ENCODE data around the gene POLD4.

Gene POLD4

GRCh38 chr11:67370351-67371076 is 17.2 kb upstream of the POLD4 start:
- no peak overlapping the region for H3K4me3 ChIP-seq (ENCODE audit: insufficient read depth, low read depth, low read length, poor library complexity, severe bottlenecking)
- H3K36me3 ChIP-seq (ENCODE audit: control insufficient read depth, insufficient read depth, low read length) = no peaks in the 10 kb centered on the region
- peaks cover 61% of the 10 kb centered on the region for H3K4me1 ChIP-seq (ENCODE audit: control insufficient read depth, insufficient read depth, low read length, poor library complexity, severe bottlenecking)
- H3K27ac ChIP-seq (ENCODE audit: insufficient read depth, low read length, poor library complexity, severe bottlenecking) = no peak overlapping the region
- no peaks in the 10 kb centered on the region for H3K9me3 ChIP-seq (ENCODE audit: control insufficient read depth, low read length)
- H3K27me3 ChIP-seq (replicated peaks; ENCODE audit: control insufficient read depth, insufficient read depth, low read length, poor library complexity, severe bottlenecking) = no peaks in the 10 kb centered on the region
- no peak for DNase-seq

GRCh38 chr11:67369801-67370284 is 16.5 kb upstream of the POLD4 start:
- H3K36me3 ChIP-seq (ENCODE audit: control insufficient read depth, insufficient read depth, low read length) = no peaks in the 10 kb centered on the region
- DNase-seq = no peak
- H3K4me3 ChIP-seq (ENCODE audit: insufficient read depth, low read depth, low read length, poor library complexity, severe bottlenecking) = no peak overlapping the region
- H3K27me3 ChIP-seq (replicated peaks; ENCODE audit: control insufficient read depth, insufficient read depth, low read length, poor library complexity, severe bottlenecking) = no peaks in the 10 kb centered on the region
- peaks cover 64% of the 10 kb centered on the region for H3K4me1 ChIP-seq (ENCODE audit: control insufficient read depth, insufficient read depth, low read length, poor library complexity, severe bottlenecking)
- no peak overlapping the region for H3K27ac ChIP-seq (ENCODE audit: insufficient read depth, low read length, poor library complexity, severe bottlenecking)
- no peaks in the 10 kb centered on the region for H3K9me3 ChIP-seq (ENCODE audit: control insufficient read depth, low read length)

GRCh38 chr11:67369275-67369674 is 15.9 kb upstream of the POLD4 start:
- no peak for DNase-seq
- H3K4me1 ChIP-seq (ENCODE audit: control insufficient read depth, insufficient read depth, low read length, poor library complexity, severe bottlenecking) = peaks cover 64% of the 10 kb centered on the region
- no peaks in the 10 kb centered on the region for H3K9me3 ChIP-seq (ENCODE audit: control insufficient read depth, low read length)
- no peaks in the 10 kb centered on the region for H3K36me3 ChIP-seq (ENCODE audit: control insufficient read depth, insufficient read depth, low read length)
- H3K27me3 ChIP-seq (replicated peaks; ENCODE audit: control insufficient read depth, insufficient read depth, low read length, poor library complexity, severe bottlenecking) = no peaks in the 10 kb centered on the region
- H3K4me3 ChIP-seq (ENCODE audit: insufficient read depth, low read depth, low read length, poor library complexity, severe bottlenecking) = no peak overlapping the region
- no peak overlapping the region for H3K27ac ChIP-seq (ENCODE audit: insufficient read depth, low read length, poor library complexity, severe bottlenecking)

- H3K4me3 ChIP-seq (ENCODE audit: insufficient read depth, low read depth, low read length, poor library complexity, severe bottlenecking) = no peak overlapping the region
- H3K27ac ChIP-seq (ENCODE audit: insufficient read depth, low read length, poor library complexity, severe bottlenecking) = no peak overlapping the region
- no peak for DNase-seq
- peaks cover 62% of the 10 kb centered on the region for H3K4me1 ChIP-seq (ENCODE audit: control insufficient read depth, insufficient read depth, low read length, poor library complexity, severe bottlenecking)
- no peaks in the 10 kb centered on the region for H3K9me3 ChIP-seq (ENCODE audit: control insufficient read depth, low read length)
- H3K27me3 ChIP-seq (replicated peaks; ENCODE audit: control insufficient read depth, insufficient read depth, low read length, poor library complexity, severe bottlenecking) = no peaks in the 10 kb centered on the region
- H3K36me3 ChIP-seq (ENCODE audit: control insufficient read depth, insufficient read depth, low read length) = no peaks in the 10 kb centered on the region
These were observed 15.3 kb upstream of the POLD4 start for GRCh38 chr11:67368621-67369020.

- Histone ChIP-seq H3K36me3 (ENCODE audit: control insufficient read depth, insufficient read depth, low read length) (no peaks in the 10 kb centered on the region), H3K4me3 (ENCODE audit: insufficient read depth, low read depth, low read length, poor library complexity, severe bottlenecking) (no peak overlapping the region), H3K27me3 (replicated peaks; ENCODE audit: control insufficient read depth, insufficient read depth, low read length, poor library complexity, severe bottlenecking) (no peaks in the 10 kb centered on the region), H3K27ac (ENCODE audit: insufficient read depth, low read length, poor library complexity, severe bottlenecking) (no peak overlapping the region), H3K4me1 (ENCODE audit: control insufficient read depth, insufficient read depth, low read length, poor library complexity, severe bottlenecking) (peaks cover 62% of the 10 kb centered on the region), H3K9me3 (ENCODE audit: control insufficient read depth, low read length) (no peaks in the 10 kb centered on the region)
- DNase-seq = no peak
These were observed 14.4 kb upstream of the POLD4 start for GRCh38 chr11:67367761-67368227.

- DNase-seq = no peak
- no peak overlapping the region for H3K27ac ChIP-seq (ENCODE audit: insufficient read depth, low read length, poor library complexity, severe bottlenecking)
- no peaks in the 10 kb centered on the region for H3K9me3 ChIP-seq (ENCODE audit: control insufficient read depth, low read length)
- peaks cover 60% of the 10 kb centered on the region for H3K4me1 ChIP-seq (ENCODE audit: control insufficient read depth, insufficient read depth, low read length, poor library complexity, severe bottlenecking)
- no peaks in the 10 kb centered on the region for H3K27me3 ChIP-seq (replicated peaks; ENCODE audit: control insufficient read depth, insufficient read depth, low read length, poor library complexity, severe bottlenecking)
- H3K4me3 ChIP-seq (ENCODE audit: insufficient read depth, low read depth, low read length, poor library complexity, severe bottlenecking) = no peak overlapping the region
- no peaks in the 10 kb centered on the region for H3K36me3 ChIP-seq (ENCODE audit: control insufficient read depth, insufficient read depth, low read length)
These were observed 13.8 kb upstream of the POLD4 start for GRCh38 chr11:67366961-67367760.

GRCh38 chr11:67366546-67366945 is 13.2 kb upstream of the POLD4 start:
- Histone ChIP-seq H3K4me1 (ENCODE audit: control insufficient read depth, insufficient read depth, low read length, poor library complexity, severe bottlenecking) (peaks cover 54% of the 10 kb centered on the region), H3K9me3 (ENCODE audit: control insufficient read depth, low read length) (no peaks in the 10 kb centered on the region), H3K27me3 (replicated peaks; ENCODE audit: control insufficient read depth, insufficient read depth, low read length, poor library complexity, severe bottlenecking) (no peaks in the 10 kb centered on the region), H3K27ac (ENCODE audit: insufficient read depth, low read length, poor library complexity, severe bottlenecking) (no peak overlapping the region), H3K36me3 (ENCODE audit: control insufficient read depth, insufficient read depth, low read length) (no peaks in the 10 kb centered on the region), H3K4me3 (ENCODE audit: insufficient read depth, low read depth, low read length, poor library complexity, severe bottlenecking) (no peak overlapping the region)
- DNase-seq = no peak

GRCh38 chr11:67365736-67366444 is 12.5 kb upstream of the POLD4 start:
- H3K27me3 ChIP-seq (replicated peaks; ENCODE audit: control insufficient read depth, insufficient read depth, low read length, poor library complexity, severe bottlenecking) = no peaks in the 10 kb centered on the region
- H3K4me3 ChIP-seq (ENCODE audit: insufficient read depth, low read depth, low read length, poor library complexity, severe bottlenecking) = no peak overlapping the region
- no peaks in the 10 kb centered on the region for H3K9me3 ChIP-seq (ENCODE audit: control insufficient read depth, low read length)
- peaks cover 47% of the 10 kb centered on the region for H3K4me1 ChIP-seq (ENCODE audit: control insufficient read depth, insufficient read depth, low read length, poor library complexity, severe bottlenecking)
- no peak overlapping the region for H3K27ac ChIP-seq (ENCODE audit: insufficient read depth, low read length, poor library complexity, severe bottlenecking)
- DNase-seq = no peak
- H3K36me3 ChIP-seq (ENCODE audit: control insufficient read depth, insufficient read depth, low read length) = no peaks in the 10 kb centered on the region

GRCh38 chr11:67364783-67365722 is 11.7 kb upstream of the POLD4 start:
- H3K9me3 ChIP-seq (ENCODE audit: control insufficient read depth, low read length) = no peaks in the 10 kb centered on the region
- H3K4me3 ChIP-seq (ENCODE audit: insufficient read depth, low read depth, low read length, poor library complexity, severe bottlenecking) = no peak overlapping the region
- no peak overlapping the region for H3K27ac ChIP-seq (ENCODE audit: insufficient read depth, low read length, poor library complexity, severe bottlenecking)
- no peaks in the 10 kb centered on the region for H3K36me3 ChIP-seq (ENCODE audit: control insufficient read depth, insufficient read depth, low read length)
- DNase-seq = no peak
- H3K27me3 ChIP-seq (replicated peaks; ENCODE audit: control insufficient read depth, insufficient read depth, low read length, poor library complexity, severe bottlenecking) = no peaks in the 10 kb centered on the region
- H3K4me1 ChIP-seq (ENCODE audit: control insufficient read depth, insufficient read depth, low read length, poor library complexity, severe bottlenecking) = peaks cover 39% of the 10 kb centered on the region
